ENCODE measurements around the gene MSH5. TPM values are rescaled to one million over a fixed set of nuclear protein-coding genes. Genes with fewer than 3 reads are reported as not detected.

Gene MSH5
- total and polyA plus RNA-seq, 9 of the 15 experiments (the other 6 are each of a cell fraction or from before 2014, with no cell fraction given), result 12.5 to 104 (median 46.6) TPM

DNA sequence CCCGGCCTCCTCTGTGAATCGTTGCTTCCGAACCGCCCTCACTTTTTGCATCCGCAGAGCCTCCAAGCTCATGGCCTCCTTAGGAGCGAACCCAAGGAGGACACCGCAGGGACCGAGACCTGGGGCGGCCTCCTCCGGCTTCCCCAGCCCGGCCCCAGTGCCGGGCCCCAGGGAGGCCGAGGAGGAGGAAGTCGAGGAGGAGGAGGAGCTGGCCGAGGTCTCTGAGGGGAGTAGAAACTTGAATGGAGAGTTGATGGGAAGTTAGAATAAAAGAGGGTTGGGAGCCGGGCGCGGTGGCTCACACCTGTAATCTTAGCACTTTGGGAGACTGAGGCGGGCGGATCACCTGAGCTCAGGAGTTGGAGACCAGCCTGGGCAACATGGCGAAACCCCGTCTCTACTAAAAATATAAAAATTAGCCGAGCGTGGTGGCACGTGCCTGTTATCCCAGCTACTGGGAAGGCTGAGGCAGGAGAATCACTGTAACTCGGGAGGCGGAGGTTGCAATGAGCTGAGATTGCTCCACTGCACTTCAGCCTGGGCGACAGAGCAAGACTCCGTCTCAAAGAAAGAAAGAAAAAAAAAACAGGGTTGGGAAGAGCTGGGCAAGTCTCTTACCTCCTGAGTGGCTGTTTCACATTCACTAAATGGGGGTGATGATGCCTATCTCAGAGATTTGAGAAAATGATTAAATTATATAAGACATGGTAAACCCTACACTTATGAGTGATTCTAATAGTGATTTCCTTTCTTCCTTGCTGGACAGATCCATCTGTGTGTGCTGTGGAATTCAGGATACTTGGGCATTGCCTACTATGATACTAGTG is 805 bp downstream of the MSH5 start (continued):
- TF ChIP-seq, protein P1, sequence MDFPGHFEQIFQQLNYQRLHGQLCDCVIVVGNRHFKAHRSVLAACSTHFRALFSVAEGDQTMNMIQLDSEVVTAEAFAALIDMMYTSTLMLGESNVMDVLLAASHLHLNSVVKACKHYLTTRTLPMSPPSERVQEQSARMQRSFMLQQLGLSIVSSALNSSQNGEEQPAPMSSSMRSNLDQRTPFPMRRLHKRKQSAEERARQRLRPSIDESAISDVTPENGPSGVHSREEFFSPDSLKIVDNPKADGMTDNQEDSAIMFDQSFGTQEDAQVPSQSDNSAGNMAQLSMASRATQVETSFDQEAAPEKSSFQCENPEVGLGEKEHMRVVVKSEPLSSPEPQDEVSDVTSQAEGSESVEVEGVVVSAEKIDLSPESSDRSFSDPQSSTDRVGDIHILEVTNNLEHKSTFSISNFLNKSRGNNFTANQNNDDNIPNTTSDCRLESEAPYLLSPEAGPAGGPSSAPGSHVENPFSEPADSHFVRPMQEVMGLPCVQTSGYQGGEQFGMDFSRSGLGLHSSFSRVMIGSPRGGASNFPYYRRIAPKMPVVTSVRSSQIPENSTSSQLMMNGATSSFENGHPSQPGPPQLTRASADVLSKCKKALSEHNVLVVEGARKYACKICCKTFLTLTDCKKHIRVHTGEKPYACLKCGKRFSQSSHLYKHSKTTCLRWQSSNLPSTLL (IDR thresholded peaks at IDR 0.05), result no peak
- TF ChIP-seq CAMTA2 (CRISPR knock-in tag; conservative IDR thresholded peaks at IDR 0.05) (peak; percentile 56; the same call in 1 of the 2 replicates), CSDE1 (IDR thresholded peaks at IDR 0.05) (no peak), ZNF274 (IDR thresholded peaks at IDR 0.05; ENCODE audit: borderline replicate concordance, low read depth, low read length) (no peak), CCAR2 (IDR thresholded peaks at IDR 0.05; ENCODE audit: low read depth, low read length) (no peak), TBL1XR1 (IDR thresholded peaks at IDR 0.05; ENCODE audit: low read length in 2 of 2) (no peak), JUN (IDR thresholded peaks at IDR 0.05; ENCODE audit: borderline replicate concordance, low read depth, low read length) (no peak), JUN (CRISPR knock-in tag; IDR thresholded peaks at IDR 0.05; ENCODE audit: borderline replicate concordance) (0 out of 2 replicates have a peak, but pooled peaks have one; percentile 76), CBFA2T3 (IDR thresholded peaks at IDR 0.05) (no peak), ELF2 (CRISPR knock-in tag; IDR thresholded peaks at IDR 0.05) (peak; percentile 39; the same call in 1 of the 2 replicates), EGR1 (conservative IDR thresholded peaks at IDR 0.05) (no peak), OTX1 (CRISPR knock-in tag; IDR thresholded peaks at IDR 0.05) (peak; percentile 5; the same call in 1 of the 2 replicates), ZNF696 (CRISPR knock-in tag; conservative IDR thresholded peaks at IDR 0.05) (no peak), ZNF589 (CRISPR knock-in tag; IDR thresholded peaks at IDR 0.05; ENCODE audit: low read depth) (no peak), SMARCA4 (IDR thresholded peaks at IDR 0.05) (no peak), RBM22 (IDR thresholded peaks at IDR 0.05; ENCODE audit: low read depth, low read length, poor library complexity, severe bottlenecking) (peak; percentile 58), MTA3 (IDR thresholded peaks at IDR 0.05; ENCODE audit: borderline replicate concordance) (no peak), ZNF717 (CRISPR knock-in tag; IDR thresholded peaks at IDR 0.05) (peak; percentile 70; the same call in 1 of the 2 replicates), PHB (CRISPR knock-in tag; IDR thresholded peaks at IDR 0.05) (no peak)
- TF ChIP-seq, protein P2, sequence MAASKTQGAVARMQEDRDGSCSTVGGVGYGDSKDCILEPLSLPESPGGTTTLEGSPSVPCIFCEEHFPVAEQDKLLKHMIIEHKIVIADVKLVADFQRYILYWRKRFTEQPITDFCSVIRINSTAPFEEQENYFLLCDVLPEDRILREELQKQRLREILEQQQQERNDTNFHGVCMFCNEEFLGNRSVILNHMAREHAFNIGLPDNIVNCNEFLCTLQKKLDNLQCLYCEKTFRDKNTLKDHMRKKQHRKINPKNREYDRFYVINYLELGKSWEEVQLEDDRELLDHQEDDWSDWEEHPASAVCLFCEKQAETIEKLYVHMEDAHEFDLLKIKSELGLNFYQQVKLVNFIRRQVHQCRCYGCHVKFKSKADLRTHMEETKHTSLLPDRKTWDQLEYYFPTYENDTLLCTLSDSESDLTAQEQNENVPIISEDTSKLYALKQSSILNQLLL (CRISPR knock-in tag; IDR thresholded peaks at IDR 0.05; ENCODE audit: borderline replicate concordance), result no peak
- TF ChIP-seq, protein P3, sequence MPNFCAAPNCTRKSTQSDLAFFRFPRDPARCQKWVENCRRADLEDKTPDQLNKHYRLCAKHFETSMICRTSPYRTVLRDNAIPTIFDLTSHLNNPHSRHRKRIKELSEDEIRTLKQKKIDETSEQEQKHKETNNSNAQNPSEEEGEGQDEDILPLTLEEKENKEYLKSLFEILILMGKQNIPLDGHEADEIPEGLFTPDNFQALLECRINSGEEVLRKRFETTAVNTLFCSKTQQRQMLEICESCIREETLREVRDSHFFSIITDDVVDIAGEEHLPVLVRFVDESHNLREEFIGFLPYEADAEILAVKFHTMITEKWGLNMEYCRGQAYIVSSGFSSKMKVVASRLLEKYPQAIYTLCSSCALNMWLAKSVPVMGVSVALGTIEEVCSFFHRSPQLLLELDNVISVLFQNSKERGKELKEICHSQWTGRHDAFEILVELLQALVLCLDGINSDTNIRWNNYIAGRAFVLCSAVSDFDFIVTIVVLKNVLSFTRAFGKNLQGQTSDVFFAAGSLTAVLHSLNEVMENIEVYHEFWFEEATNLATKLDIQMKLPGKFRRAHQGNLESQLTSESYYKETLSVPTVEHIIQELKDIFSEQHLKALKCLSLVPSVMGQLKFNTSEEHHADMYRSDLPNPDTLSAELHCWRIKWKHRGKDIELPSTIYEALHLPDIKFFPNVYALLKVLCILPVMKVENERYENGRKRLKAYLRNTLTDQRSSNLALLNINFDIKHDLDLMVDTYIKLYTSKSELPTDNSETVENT (CRISPR knock-in tag; IDR thresholded peaks at IDR 0.05), result no peak
- TF ChIP-seq, protein P4, sequence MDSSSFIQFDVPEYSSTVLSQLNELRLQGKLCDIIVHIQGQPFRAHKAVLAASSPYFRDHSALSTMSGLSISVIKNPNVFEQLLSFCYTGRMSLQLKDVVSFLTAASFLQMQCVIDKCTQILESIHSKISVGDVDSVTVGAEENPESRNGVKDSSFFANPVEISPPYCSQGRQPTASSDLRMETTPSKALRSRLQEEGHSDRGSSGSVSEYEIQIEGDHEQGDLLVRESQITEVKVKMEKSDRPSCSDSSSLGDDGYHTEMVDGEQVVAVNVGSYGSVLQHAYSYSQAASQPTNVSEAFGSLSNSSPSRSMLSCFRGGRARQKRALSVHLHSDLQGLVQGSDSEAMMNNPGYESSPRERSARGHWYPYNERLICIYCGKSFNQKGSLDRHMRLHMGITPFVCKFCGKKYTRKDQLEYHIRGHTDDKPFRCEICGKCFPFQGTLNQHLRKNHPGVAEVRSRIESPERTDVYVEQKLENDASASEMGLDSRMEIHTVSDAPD (CRISPR knock-in tag; IDR thresholded peaks at IDR 0.05), result no peak
